WTC11 (cell line): Measurements from ENCODE around the gene KIRREL2. TPM values are rescaled to one million over a fixed set of nuclear protein-coding genes. Genes with fewer than 3 reads are reported as not detected.

Experiments
- ATAC-seq: fragments of 200-7000 bp; cut with Tn5 transposase; 2 replicates; pipeline ENCODE4 v1.10.0; 2021; ENCODE audit warnings: mild to moderate bottlenecking, moderate library complexity
- CTCF ChIA-PET: fragments of 300-600 bp; sonication (Branson Sonifier 250); formaldehyde crosslinking; loops from one replicate; lab custom pipeline; 2021; ENCODE audit warnings: antibody characterized with exemption; lab: Charles Lee
- POLR2A ChIA-PET: fragments of 350-600 bp; sonication (Branson Sonifier 250); formaldehyde crosslinking; loops from one replicate; lab custom pipeline; 2021; ENCODE audit warnings: antibody characterized with exemption; lab: Charles Lee
- DNase-seq: peaks from one replicate; pipeline ENCODE4 v3.0.0; 2021; ENCODE audit warnings: low spot score
- H3K27ac Mint-ChIP-seq: 2 replicates; pipeline ENCODE4 v1.8.0; 2021; ENCODE audit warnings: mixed read lengths
- H3K27me3 Mint-ChIP-seq: 2 replicates; pipeline ENCODE4 v1.8.0; 2021; ENCODE audit warnings: low read depth, mild to moderate bottlenecking, moderate library complexity, mixed read lengths
- H3K36me3 Mint-ChIP-seq: 2 replicates; pipeline ENCODE4 v1.8.0; 2021; ENCODE audit warnings: mixed read lengths
- H3K4me1 Mint-ChIP-seq: 2 replicates; pipeline ENCODE4 v1.8.0; 2022; ENCODE audit warnings: mixed read lengths
- H3K4me3 Mint-ChIP-seq: 2 replicates; pipeline ENCODE4 v1.8.0; 2021; ENCODE audit warnings: mild to moderate bottlenecking, moderate library complexity, mixed read lengths
- H3K9me3 Mint-ChIP-seq: 2 replicates; pipeline ENCODE4 v1.8.0; 2021; ENCODE audit warnings: mixed read lengths
- CREM ChIP-seq: sonication (generic); formaldehyde crosslinking; IDR thresholded peaks from 2 replicates; pipeline ENCODE4 v1.8.1; 2022; ENCODE audit warnings: mild to moderate bottlenecking, missing genetic modification reagents, moderate library complexity
- ESRRA ChIP-seq: sonication (generic); formaldehyde crosslinking; IDR thresholded peaks from 2 replicates; pipeline ENCODE4 v1.8.1; 2022; ENCODE audit warnings: mild to moderate bottlenecking, missing genetic modification reagents, borderline replicate concordance
- FOXP1 ChIP-seq: sonication (generic); formaldehyde crosslinking; IDR thresholded peaks from 2 replicates; pipeline ENCODE4 v1.8.0; 2022; ENCODE audit warnings: missing genetic modification reagents, mild to moderate bottlenecking, moderate library complexity, borderline replicate concordance
- GRHL2 ChIP-seq: fragments of 250-450 bp; sonication (Bioruptor Pico); IDR thresholded peaks from 2 replicates; pipeline ENCODE4 v1.8.0; 2022; ENCODE audit warnings: mild to moderate bottlenecking, moderate library complexity; ENCODE audit not compliant: insufficient replicate concordance, severe bottlenecking
- HMGA2 ChIP-seq: fragments of 250-450 bp; sonication (Bioruptor Pico); IDR thresholded peaks from 2 replicates; pipeline ENCODE4 v1.4.0; 2021; ENCODE audit warnings: mild to moderate bottlenecking, moderate library complexity
- MAX ChIP-seq: sonication (generic); formaldehyde crosslinking; IDR thresholded peaks from 2 replicates; pipeline ENCODE4 v1.8.0; 2022; ENCODE audit warnings: mild to moderate bottlenecking, missing genetic modification reagents
- PRRX2 ChIP-seq: fragments of 250-450 bp; sonication (Bioruptor Pico); IDR thresholded peaks from 2 replicates; pipeline ENCODE4 v1.8.0; 2021; ENCODE audit warnings: mild to moderate bottlenecking
- SMAD3 ChIP-seq: sonication (generic); formaldehyde crosslinking; IDR thresholded peaks from 2 replicates; pipeline ENCODE4 v1.8.0; 2022; ENCODE audit warnings: missing genetic modification reagents, mild to moderate bottlenecking, borderline replicate concordance
- SMAD4 ChIP-seq: sonication (generic); formaldehyde crosslinking; IDR thresholded peaks from 2 replicates; pipeline ENCODE4 v1.8.0; 2022; ENCODE audit warnings: mild to moderate bottlenecking, missing genetic modification reagents
- USF1 ChIP-seq: sonication (generic); formaldehyde crosslinking; IDR thresholded peaks from 2 replicates; pipeline ENCODE4 v1.8.0; 2022; ENCODE audit warnings: mild to moderate bottlenecking, missing genetic modification reagents
- ZNF121 ChIP-seq: sonication (generic); formaldehyde crosslinking; IDR thresholded peaks from 2 replicates; pipeline ENCODE4 v1.8.0; 2023; ENCODE audit warnings: missing genetic modification reagents
- ZNF138 ChIP-seq: sonication (generic); formaldehyde crosslinking; conservative IDR thresholded peaks from 2 replicates; pipeline ENCODE4 v1.8.1; 2022; ENCODE audit warnings: mild to moderate bottlenecking, moderate library complexity, missing genetic modification reagents
- ZNF512 ChIP-seq: sonication (generic); formaldehyde crosslinking; IDR thresholded peaks from 2 replicates; pipeline ENCODE4 v1.8.1; 2022; ENCODE audit warnings: missing genetic modification reagents, borderline replicate concordance
- total RNA-seq: library from RNA; stranded (reverse); gene quantifications from 3 replicates; pipeline ENCODE4 v1.2.3, GENCODE V29; 2021
- TF ChIP-seq, protein P1 (sequence below): sonication (generic); formaldehyde crosslinking; IDR thresholded peaks from 2 replicates; pipeline ENCODE4 v1.8.1; 2023; ENCODE audit warnings: mild to moderate bottlenecking, missing genetic modification reagents, moderate library complexity
- TF ChIP-seq, protein P2 (sequence below): sonication (generic); formaldehyde crosslinking; IDR thresholded peaks from 2 replicates; pipeline ENCODE4 v1.8.1; 2022; ENCODE audit warnings: mild to moderate bottlenecking, moderate library complexity, missing genetic modification reagents
- TF ChIP-seq, protein P3 (sequence below): fragments of 250-450 bp; sonication (Bioruptor Pico); IDR thresholded peaks from 2 replicates; pipeline ENCODE4 v1.9.0; 2021; ENCODE audit warnings: mild to moderate bottlenecking
- TF ChIP-seq, protein P4 (sequence below): sonication (generic); formaldehyde crosslinking; IDR thresholded peaks from 2 replicates; pipeline ENCODE4 v1.8.0; 2023; ENCODE audit warnings: missing genetic modification reagents

Gene KIRREL2
- total RNA-seq, 1 experiment from 2014 or later, result 4.7 TPM

- no peak for ATAC-seq
- Mint-ChIP-seq H3K27ac (peak overlapping the region; percentile 98), H3K9me3 (peaks cover 4% of the 10 kb centered on the region; the same call in 1 of the 2 replicates), H3K27me3 (peaks cover 53% of the 10 kb centered on the region), H3K36me3 (no peaks in the 10 kb centered on the region), H3K4me3 (peak overlapping the region; percentile 27; the same call in 1 of the 2 replicates), H3K4me1 (peaks cover 10% of the 10 kb centered on the region)
- CTCF ChIA-PET, result interaction anchor here (2.0 kb wide), 1 partner anchor 33 kb away, joined by 8 read pairs; no protein-coding TSS in a partner anchor
- TF ChIP-seq ZNF138 (no peak), SMAD3 (no peak), ZNF121 (CRISPR knock-in tag) (peak; percentile 61; the same call in 1 of the 2 replicates), MAX (no peak)
- POLR2A ChIA-PET, result no interaction called here
- no peak for DNase-seq
These were observed 39.9 kb upstream of the KIRREL2 start for GRCh38 chr19:35816846-35817245.

DNA sequence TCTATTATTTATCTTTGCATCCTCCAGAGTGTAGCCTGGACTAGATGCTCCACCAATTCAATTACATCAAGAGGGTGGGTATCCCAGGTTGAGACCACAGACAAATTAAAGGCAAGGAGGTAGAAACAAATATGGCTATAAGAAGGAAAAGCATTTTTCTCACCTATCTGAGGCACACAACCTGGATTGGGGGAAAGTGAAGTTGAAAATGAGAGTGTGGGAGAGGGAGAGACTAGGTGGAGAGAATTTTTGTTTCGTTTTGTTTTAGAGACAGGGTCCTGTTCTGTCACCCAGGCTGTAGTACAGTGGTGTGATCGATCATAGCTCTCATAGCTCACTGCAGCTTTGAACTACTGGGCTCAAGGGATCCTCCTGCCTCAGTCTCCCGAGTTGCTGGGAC is 38.3 kb upstream of the KIRREL2 start:
- ATAC-seq, result no peak
- no peak overlapping the region for H3K4me3 Mint-ChIP-seq
- no peaks in the 10 kb centered on the region for H3K36me3 Mint-ChIP-seq
- H3K9me3 Mint-ChIP-seq, result peaks cover 1% of the 10 kb centered on the region; the same call in 1 of the 2 replicates
- no peak overlapping the region for H3K27ac Mint-ChIP-seq
- ChIA-PET POLR2A (no interaction called here), CTCF (interaction anchor here (0.7 to 2.3 kb wide), 7 partner anchors 21 to 70 kb away, joined by 3 to 28 read pairs (median 11); partner anchors contain the start of genes LIN37 and NPHS1)
- DNase-seq, result no peak
- no peak for TF ChIP-seq ZNF512 (CRISPR knock-in tag)
- TF ChIP-seq, protein P1, sequence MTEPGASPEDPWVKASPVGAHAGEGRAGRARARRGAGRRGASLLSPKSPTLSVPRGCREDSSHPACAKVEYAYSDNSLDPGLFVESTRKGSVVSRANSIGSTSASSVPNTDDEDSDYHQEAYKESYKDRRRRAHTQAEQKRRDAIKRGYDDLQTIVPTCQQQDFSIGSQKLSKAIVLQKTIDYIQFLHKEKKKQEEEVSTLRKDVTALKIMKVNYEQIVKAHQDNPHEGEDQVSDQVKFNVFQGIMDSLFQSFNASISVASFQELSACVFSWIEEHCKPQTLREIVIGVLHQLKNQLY (CRISPR knock-in tag), result no peak
- TF ChIP-seq, all 79 proteins: peak for 0
- Mint-ChIP-seq H3K4me1 (peaks cover 10% of the 10 kb centered on the region), H3K27me3 (peaks cover 53% of the 10 kb centered on the region)

DNA sequence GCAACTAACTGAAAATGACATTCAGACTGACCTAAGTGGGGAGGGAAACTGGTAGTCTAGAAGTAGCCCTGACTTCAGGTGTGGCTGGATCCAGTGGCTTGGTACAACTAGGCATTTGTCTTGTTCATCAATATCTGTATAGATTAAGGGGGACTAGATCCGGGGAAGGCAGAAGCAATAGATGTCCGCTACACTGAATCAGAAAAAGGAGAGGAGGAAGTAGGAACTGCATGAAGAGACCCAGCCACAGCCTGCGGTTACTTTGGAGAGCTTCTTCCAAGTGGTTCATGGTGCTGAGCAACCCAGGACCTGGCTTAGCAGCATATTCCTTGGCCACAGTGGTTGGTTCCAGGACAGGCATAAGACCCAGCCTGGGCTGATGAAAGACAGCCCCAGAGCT is 34.1 kb upstream of the KIRREL2 start:
- Mint-ChIP-seq H3K36me3 (no peaks in the 10 kb centered on the region), H3K9me3 (no peaks in the 10 kb centered on the region), H3K27ac (no peak overlapping the region), H3K27me3 (peaks cover 48% of the 10 kb centered on the region), H3K4me1 (peaks cover 3% of the 10 kb centered on the region), H3K4me3 (no peak overlapping the region)
- POLR2A ChIA-PET, result interaction anchor here (0.6 kb wide), 1 partner anchor 24 kb away, joined by 4 read pairs; no protein-coding TSS in a partner anchor
- TF ChIP-seq, protein P2, sequence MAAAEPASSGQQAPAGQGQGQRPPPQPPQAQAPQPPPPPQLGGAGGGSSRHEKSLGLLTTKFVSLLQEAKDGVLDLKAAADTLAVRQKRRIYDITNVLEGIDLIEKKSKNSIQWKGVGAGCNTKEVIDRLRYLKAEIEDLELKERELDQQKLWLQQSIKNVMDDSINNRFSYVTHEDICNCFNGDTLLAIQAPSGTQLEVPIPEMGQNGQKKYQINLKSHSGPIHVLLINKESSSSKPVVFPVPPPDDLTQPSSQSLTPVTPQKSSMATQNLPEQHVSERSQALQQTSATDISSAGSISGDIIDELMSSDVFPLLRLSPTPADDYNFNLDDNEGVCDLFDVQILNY (CRISPR knock-in tag), result no peak
- TF ChIP-seq SMAD4 (CRISPR knock-in tag) (no peak), ZNF121 (CRISPR knock-in tag) (no peak), FOXP1 (CRISPR knock-in tag) (no peak), ESRRA (CRISPR knock-in tag) (no peak), CREM (CRISPR knock-in tag) (no peak), PRRX2 (CRISPR knock-in tag) (no peak)
- TF ChIP-seq, protein P3, sequence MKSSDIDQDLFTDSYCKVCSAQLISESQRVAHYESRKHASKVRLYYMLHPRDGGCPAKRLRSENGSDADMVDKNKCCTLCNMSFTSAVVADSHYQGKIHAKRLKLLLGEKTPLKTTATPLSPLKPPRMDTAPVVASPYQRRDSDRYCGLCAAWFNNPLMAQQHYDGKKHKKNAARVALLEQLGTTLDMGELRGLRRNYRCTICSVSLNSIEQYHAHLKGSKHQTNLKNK (CRISPR knock-in tag), result no peak
- DNase-seq (no peak), ATAC-seq (peak; percentile 32; the same call in 1 of the 2 replicates)
- CTCF ChIA-PET, result interaction anchor here (1.3 to 1.7 kb wide), 2 partner anchors 10 to 38 kb away, joined by 6 to 8 read pairs; partner anchors contain the start of gene PRODH2

DNA sequence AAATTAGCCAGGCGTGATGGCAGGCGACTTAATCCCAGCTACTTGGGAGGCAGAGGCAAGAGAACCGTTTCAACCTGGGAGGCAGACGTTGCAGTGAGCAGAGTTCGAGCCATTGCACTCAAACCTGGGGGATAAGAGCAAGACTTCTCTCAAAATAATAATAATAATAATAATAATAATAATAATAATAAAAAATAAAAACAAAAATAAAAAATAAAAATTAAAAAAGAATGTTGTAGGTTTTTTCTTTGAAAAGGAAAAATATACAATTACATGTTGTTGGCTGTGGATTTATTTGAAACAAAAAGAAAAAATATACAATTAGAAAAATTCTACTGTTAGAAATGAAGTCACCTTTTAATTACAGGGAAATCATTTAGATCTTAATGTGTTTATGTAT is 32.6 kb upstream of the KIRREL2 start:
- ChIA-PET CTCF (interaction anchor here (0.6 to 1.7 kb wide), 2 partner anchors 12 to 39 kb away, joined by 5 to 6 read pairs; partner anchors contain the start of gene PRODH2), POLR2A (no interaction called here)
- Mint-ChIP-seq H3K27ac (no peak overlapping the region), H3K27me3 (peaks cover 33% of the 10 kb centered on the region), H3K36me3 (no peaks in the 10 kb centered on the region), H3K4me3 (no peak overlapping the region), H3K9me3 (no peaks in the 10 kb centered on the region), H3K4me1 (peaks cover 3% of the 10 kb centered on the region)
- DNase-seq, result no peak
- no peak for ATAC-seq
- TF ChIP-seq, protein P4, sequence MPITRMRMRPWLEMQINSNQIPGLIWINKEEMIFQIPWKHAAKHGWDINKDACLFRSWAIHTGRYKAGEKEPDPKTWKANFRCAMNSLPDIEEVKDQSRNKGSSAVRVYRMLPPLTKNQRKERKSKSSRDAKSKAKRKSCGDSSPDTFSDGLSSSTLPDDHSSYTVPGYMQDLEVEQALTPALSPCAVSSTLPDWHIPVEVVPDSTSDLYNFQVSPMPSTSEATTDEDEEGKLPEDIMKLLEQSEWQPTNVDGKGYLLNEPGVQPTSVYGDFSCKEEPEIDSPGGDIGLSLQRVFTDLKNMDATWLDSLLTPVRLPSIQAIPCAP (CRISPR knock-in tag), result no peak
- TF ChIP-seq FOXP1 (CRISPR knock-in tag) (no peak), GRHL2 (CRISPR knock-in tag) (no peak), HMGA2 (CRISPR knock-in tag) (peak; percentile 90), ZNF121 (CRISPR knock-in tag) (no peak), USF1 (CRISPR knock-in tag) (no peak)
